ENCODE results near the gene TGFB1.

The TGFB1 gene

DNA sequence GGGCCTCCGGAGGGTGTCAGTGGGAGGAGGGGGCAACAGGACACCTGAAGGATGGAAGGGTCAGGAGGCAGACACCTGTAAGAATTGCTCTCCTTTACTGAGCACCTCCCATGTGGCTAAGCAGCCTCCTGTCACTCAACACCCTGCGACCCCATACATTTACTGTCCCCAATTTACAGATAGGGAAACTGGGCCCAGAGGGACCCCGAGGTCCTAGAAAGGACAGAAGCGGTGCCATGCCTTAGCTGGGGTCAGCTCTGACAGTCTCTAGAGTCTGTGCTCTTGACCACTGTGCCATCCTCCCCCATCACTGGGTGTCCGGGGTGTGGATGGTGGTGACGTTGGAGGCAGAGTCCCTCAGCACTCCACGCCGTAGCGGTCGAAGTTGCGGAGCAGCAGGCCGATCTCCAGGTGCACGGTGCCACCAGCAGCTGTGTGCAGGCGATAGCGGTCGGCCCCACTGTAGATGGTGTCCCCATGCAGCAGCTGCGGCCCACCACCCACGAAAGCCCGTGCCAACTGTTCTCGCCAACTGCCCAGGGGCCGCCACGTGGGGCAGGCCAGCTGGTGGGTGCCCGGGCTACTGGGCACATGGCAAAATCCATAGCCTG, 726 bp upstream of the TGFB1 start:
- peaks cover 14% of the 10 kb centered on the region; the same call in 1 of the 2 replicates for H4K20me1 ChIP-seq (ENCODE audit: control insufficient read depth, insufficient read depth, low read depth, low read length)
- H3K27ac ChIP-seq (ENCODE audit: low read depth, low read length): no peak overlapping the region
- no peaks in the 10 kb centered on the region for H3K27me3 ChIP-seq (ENCODE audit: control insufficient read depth, low read length)
- peak overlapping the region; percentile 94 for H3K4me3 ChIP-seq (ENCODE audit: low read length)
- peak overlapping the region; percentile 72 for H3K4me2 ChIP-seq (ENCODE audit: low read length)
- peaks cover 46% of the 10 kb centered on the region for H3K79me2 ChIP-seq (ENCODE audit: control insufficient read depth, low read length)
- no peaks in the 10 kb centered on the region for H3K9me3 ChIP-seq (ENCODE audit: control insufficient read depth, insufficient read depth, low read length)
- no peaks in the 10 kb centered on the region for H3K9me2 ChIP-seq (replicated peaks; ENCODE audit: control insufficient read depth, low read length)
- peaks cover 21% of the 10 kb centered on the region for H3K4me1 ChIP-seq (ENCODE audit: control insufficient read depth, low read length)
- H3F3A ChIP-seq (ENCODE audit: control insufficient read depth, insufficient read depth): no peaks in the 10 kb centered on the region
- TF ChIP-seq, protein P1, sequence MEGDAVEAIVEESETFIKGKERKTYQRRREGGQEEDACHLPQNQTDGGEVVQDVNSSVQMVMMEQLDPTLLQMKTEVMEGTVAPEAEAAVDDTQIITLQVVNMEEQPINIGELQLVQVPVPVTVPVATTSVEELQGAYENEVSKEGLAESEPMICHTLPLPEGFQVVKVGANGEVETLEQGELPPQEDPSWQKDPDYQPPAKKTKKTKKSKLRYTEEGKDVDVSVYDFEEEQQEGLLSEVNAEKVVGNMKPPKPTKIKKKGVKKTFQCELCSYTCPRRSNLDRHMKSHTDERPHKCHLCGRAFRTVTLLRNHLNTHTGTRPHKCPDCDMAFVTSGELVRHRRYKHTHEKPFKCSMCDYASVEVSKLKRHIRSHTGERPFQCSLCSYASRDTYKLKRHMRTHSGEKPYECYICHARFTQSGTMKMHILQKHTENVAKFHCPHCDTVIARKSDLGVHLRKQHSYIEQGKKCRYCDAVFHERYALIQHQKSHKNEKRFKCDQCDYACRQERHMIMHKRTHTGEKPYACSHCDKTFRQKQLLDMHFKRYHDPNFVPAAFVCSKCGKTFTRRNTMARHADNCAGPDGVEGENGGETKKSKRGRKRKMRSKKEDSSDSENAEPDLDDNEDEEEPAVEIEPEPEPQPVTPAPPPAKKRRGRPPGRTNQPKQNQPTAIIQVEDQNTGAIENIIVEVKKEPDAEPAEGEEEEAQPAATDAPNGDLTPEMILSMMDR (IDR thresholded peaks at IDR 0.05; ENCODE audit: low read depth, low read length, poor library complexity, severe bottlenecking): peak; percentile 39
- no peak for TF ChIP-seq EZH2phosphoT487 (IDR thresholded peaks at IDR 0.05; ENCODE audit: borderline replicate concordance, low read length)
- H3K36me3 ChIP-seq (ENCODE audit: control insufficient read depth, low read length): peaks cover 32% of the 10 kb centered on the region

DNA sequence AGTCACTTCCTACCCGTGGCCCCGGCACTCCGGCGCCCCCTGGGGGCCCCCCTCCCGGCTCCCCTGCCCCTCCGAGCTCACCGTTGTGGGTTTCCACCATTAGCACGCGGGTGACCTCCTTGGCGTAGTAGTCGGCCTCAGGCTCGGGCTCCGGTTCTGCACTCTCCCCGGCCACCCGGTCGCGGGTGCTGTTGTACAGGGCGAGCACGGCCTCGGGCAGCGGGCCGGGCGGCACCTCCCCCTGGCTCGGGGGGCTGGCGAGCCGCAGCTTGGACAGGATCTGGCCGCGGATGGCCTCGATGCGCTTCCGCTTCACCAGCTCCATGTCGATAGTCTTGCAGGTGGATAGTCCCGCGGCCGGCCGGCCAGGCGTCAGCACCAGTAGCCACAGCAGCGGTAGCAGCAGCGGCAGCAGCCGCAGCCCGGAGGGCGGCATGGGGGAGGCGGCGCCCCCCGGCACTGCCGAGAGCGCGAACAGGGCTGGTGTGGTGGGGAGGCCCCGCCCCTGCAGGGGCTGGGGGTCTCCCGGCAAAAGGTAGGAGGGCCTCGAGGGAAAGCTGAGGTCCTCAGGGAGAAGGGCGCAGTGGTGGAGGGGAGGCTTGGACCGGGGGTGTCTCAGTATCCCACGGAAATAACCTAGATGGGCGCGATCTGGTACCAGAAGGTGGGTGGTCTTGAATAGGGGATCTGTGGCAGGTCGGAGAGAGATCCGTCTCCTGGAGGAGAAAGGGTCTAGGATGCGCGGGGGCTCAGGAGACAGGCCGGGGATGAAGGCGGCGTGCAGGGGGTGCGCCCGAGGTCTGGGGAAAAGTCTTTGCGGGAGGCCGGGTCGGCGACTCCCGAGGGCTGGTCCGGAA, 885 bp downstream of the TGFB1 start:
- Histone ChIP-seq H3K4me2 (ENCODE audit: low read length) (peak overlapping the region; percentile 72), H3K9me3 (ENCODE audit: control insufficient read depth, insufficient read depth, low read length) (no peaks in the 10 kb centered on the region), H3K36me3 (ENCODE audit: control insufficient read depth, low read length) (peaks cover 46% of the 10 kb centered on the region), H3K27ac (ENCODE audit: low read depth, low read length) (peak overlapping the region; percentile 73), H3K79me2 (ENCODE audit: control insufficient read depth, low read length) (peaks cover 60% of the 10 kb centered on the region), H3K4me3 (ENCODE audit: low read length) (peak overlapping the region; percentile 94), H3F3A (ENCODE audit: control insufficient read depth, insufficient read depth) (no peaks in the 10 kb centered on the region; the same call in 1 of the 2 replicates), H3K27me3 (ENCODE audit: control insufficient read depth, low read length) (no peaks in the 10 kb centered on the region), H3K9me2 (replicated peaks; ENCODE audit: control insufficient read depth, low read length) (no peaks in the 10 kb centered on the region), H4K20me1 (ENCODE audit: control insufficient read depth, insufficient read depth, low read depth, low read length) (peaks cover 19% of the 10 kb centered on the region; the same call in 1 of the 2 replicates), H3K4me1 (ENCODE audit: control insufficient read depth, low read length) (peaks cover 27% of the 10 kb centered on the region)
- TF ChIP-seq, protein P1 (IDR thresholded peaks at IDR 0.05; ENCODE audit: low read depth, low read length, poor library complexity, severe bottlenecking): peak; percentile 83
- TF ChIP-seq EZH2phosphoT487 (IDR thresholded peaks at IDR 0.05; ENCODE audit: borderline replicate concordance, low read length): no peak

DNA sequence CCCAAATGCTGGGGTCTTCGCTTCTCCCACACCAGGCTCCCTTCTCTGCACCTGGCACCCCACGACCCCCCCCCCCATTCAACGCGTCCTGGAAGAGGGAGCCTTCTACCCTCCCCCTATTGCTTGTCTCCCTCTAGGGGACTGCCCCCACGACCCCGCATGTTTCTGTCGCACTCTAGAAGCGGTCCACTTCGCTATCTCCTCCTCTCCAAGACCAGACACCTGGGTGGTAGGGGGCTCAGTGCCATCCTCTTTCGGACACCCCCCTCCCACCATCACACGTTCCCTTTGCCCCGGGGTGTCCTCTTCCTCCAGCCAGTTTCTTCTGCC, 1.5 kb downstream of the TGFB1 start:
- Histone ChIP-seq H3K27me3 (ENCODE audit: control insufficient read depth, low read length) (no peaks in the 10 kb centered on the region), H3K9me2 (replicated peaks; ENCODE audit: control insufficient read depth, low read length) (no peaks in the 10 kb centered on the region), H4K20me1 (ENCODE audit: control insufficient read depth, insufficient read depth, low read depth, low read length) (peaks cover 19% of the 10 kb centered on the region; the same call in 1 of the 2 replicates), H3K27ac (ENCODE audit: low read depth, low read length) (peak overlapping the region; percentile 73), H3K79me2 (ENCODE audit: control insufficient read depth, low read length) (peaks cover 62% of the 10 kb centered on the region), H3K4me2 (ENCODE audit: low read length) (peak overlapping the region; percentile 72), H3K36me3 (ENCODE audit: control insufficient read depth, low read length) (peaks cover 48% of the 10 kb centered on the region), H3K4me1 (ENCODE audit: control insufficient read depth, low read length) (peaks cover 27% of the 10 kb centered on the region), H3F3A (ENCODE audit: control insufficient read depth, insufficient read depth) (no peaks in the 10 kb centered on the region; the same call in 1 of the 2 replicates), H3K4me3 (ENCODE audit: low read length) (peak overlapping the region; percentile 94), H3K9me3 (ENCODE audit: control insufficient read depth, insufficient read depth, low read length) (no peaks in the 10 kb centered on the region)
- TF ChIP-seq, protein P1 (IDR thresholded peaks at IDR 0.05; ENCODE audit: low read depth, low read length, poor library complexity, severe bottlenecking): no peak
- TF ChIP-seq EZH2phosphoT487 (IDR thresholded peaks at IDR 0.05; ENCODE audit: borderline replicate concordance, low read length): no peak

All from DOHH2 (cell line).